MM.1S (cell line): ENCODE measurements around the gene USP10.

Experiments used
- DNase-seq: peaks from one replicate; pipeline ENCODE4 v3.0.0-alpha.2; 2015
- H2AFZ ChIP-seq: fragments of 300-600 bp; sonication (generic); 2 replicates; pipeline ENCODE4 v1.6.0; 2016; ENCODE audit warnings: antibody characterized with exemption, low read length
- H3F3A ChIP-seq: fragments of 300-600 bp; sonication (generic); 2 replicates; pipeline ENCODE4 v1.6.1; 2016; ENCODE audit warnings: mild to moderate bottlenecking, antibody characterized with exemption, low read length, moderate library complexity, mixed read lengths; ENCODE audit not compliant: insufficient read depth
- H3K27ac ChIP-seq: fragments of 300-600 bp; sonication (generic); 2 replicates; pipeline ENCODE4 v1.5.1; 2016; ENCODE audit warnings: mild to moderate bottlenecking, low read length
- H3K27me3 ChIP-seq: fragments of 300-600 bp; sonication (generic); replicated peaks from 2 replicates; pipeline ENCODE4 v1.6.0; 2016; ENCODE audit warnings: low read length; ENCODE audit not compliant: insufficient read depth
- H3K36me3 ChIP-seq: fragments of 300-600 bp; sonication (generic); replicated peaks from 2 replicates; pipeline ENCODE4 v1.6.1; 2016; ENCODE audit warnings: mild to moderate bottlenecking, low read length, mixed read lengths; ENCODE audit not compliant: insufficient read depth
- H3K4me1 ChIP-seq: fragments of 300-600 bp; sonication (generic); 2 replicates; pipeline ENCODE4 v1.6.1; 2016; ENCODE audit warnings: low read length, mixed read lengths
- H3K4me2 ChIP-seq: fragments of 300-600 bp; sonication (generic); 2 replicates; pipeline ENCODE4 v1.6.0; 2016; ENCODE audit warnings: low read depth, low read length
- H3K4me3 ChIP-seq: fragments of 300-600 bp; sonication (generic); 2 replicates; pipeline ENCODE4 v1.5.1; 2016; ENCODE audit warnings: low read length, mixed read lengths
- H3K79me2 ChIP-seq: fragments of 300-600 bp; sonication (generic); 2 replicates; pipeline ENCODE4 v1.6.1; 2016; ENCODE audit warnings: mixed run types, low read length, mixed read lengths
- H3K9ac ChIP-seq: fragments of 300-600 bp; sonication (generic); 2 replicates; pipeline ENCODE4 v1.6.1; 2016; ENCODE audit warnings: low read length, mixed read lengths
- H3K9me2 ChIP-seq: fragments of 300-600 bp; sonication (generic); replicated peaks from 2 replicates; pipeline ENCODE4 v1.6.1; 2016; ENCODE audit warnings: mild to moderate bottlenecking, low read length, mixed read lengths; ENCODE audit not compliant: insufficient read depth
- H3K9me3 ChIP-seq: fragments of 300-600 bp; sonication (generic); replicated peaks from 2 replicates; pipeline ENCODE4 v1.6.1; 2016; ENCODE audit warnings: mild to moderate bottlenecking, low read length, mixed read lengths; ENCODE audit not compliant: insufficient read depth
- H4K20me1 ChIP-seq: fragments of 300-600 bp; sonication (generic); 2 replicates; pipeline ENCODE4 v1.6.1; 2016; ENCODE audit warnings: mild to moderate bottlenecking, low read length, moderate library complexity, mixed read lengths; ENCODE audit not compliant: insufficient read depth
- EZH2 ChIP-seq: fragments of 300-600 bp; sonication (generic); optimal IDR thresholded peaks from 2 replicates; pipeline ENCODE3; 2017; ENCODE audit warnings: low read depth, mild to moderate bottlenecking, antibody characterized with exemption, low read length, mixed read lengths
- EZH2phosphoT487 ChIP-seq: fragments of 300-600 bp; sonication (generic); IDR thresholded peaks from 2 replicates; pipeline ENCODE4 v1.6.1; 2018; ENCODE audit warnings: antibody characterized with exemption, low read length
- TF ChIP-seq, protein P1 (sequence below): fragments of 300-600 bp; sonication (generic); IDR thresholded peaks from 2 replicates; pipeline ENCODE4 v1.5.1; 2016; ENCODE audit warnings: antibody characterized with exemption, low read length, mixed read lengths

USP10 gene

GRCh38 chr16:84764970-84765369 lies 65.2 kb downstream of the USP10 start:
- Histone ChIP-seq H3F3A (no peaks in the 10 kb centered on the region), H3K4me1 (no peaks in the 10 kb centered on the region), H3K9me2 (no peaks in the 10 kb centered on the region), H3K9me3 (no peaks in the 10 kb centered on the region), H2AFZ (no peak overlapping the region), H3K79me2 (no peaks in the 10 kb centered on the region), H3K36me3 (no peaks in the 10 kb centered on the region), H3K27ac (no peak overlapping the region), H3K4me2 (no peak overlapping the region), H3K27me3 (no peaks in the 10 kb centered on the region), H3K9ac (no peak overlapping the region), H4K20me1 (no peaks in the 10 kb centered on the region), H3K4me3 (no peak overlapping the region)
- no peak for TF ChIP-seq EZH2
- TF ChIP-seq, protein P1, sequence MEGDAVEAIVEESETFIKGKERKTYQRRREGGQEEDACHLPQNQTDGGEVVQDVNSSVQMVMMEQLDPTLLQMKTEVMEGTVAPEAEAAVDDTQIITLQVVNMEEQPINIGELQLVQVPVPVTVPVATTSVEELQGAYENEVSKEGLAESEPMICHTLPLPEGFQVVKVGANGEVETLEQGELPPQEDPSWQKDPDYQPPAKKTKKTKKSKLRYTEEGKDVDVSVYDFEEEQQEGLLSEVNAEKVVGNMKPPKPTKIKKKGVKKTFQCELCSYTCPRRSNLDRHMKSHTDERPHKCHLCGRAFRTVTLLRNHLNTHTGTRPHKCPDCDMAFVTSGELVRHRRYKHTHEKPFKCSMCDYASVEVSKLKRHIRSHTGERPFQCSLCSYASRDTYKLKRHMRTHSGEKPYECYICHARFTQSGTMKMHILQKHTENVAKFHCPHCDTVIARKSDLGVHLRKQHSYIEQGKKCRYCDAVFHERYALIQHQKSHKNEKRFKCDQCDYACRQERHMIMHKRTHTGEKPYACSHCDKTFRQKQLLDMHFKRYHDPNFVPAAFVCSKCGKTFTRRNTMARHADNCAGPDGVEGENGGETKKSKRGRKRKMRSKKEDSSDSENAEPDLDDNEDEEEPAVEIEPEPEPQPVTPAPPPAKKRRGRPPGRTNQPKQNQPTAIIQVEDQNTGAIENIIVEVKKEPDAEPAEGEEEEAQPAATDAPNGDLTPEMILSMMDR = no peak
- TF ChIP-seq EZH2phosphoT487 = no peak
- DNase-seq = no peak

DNA sequence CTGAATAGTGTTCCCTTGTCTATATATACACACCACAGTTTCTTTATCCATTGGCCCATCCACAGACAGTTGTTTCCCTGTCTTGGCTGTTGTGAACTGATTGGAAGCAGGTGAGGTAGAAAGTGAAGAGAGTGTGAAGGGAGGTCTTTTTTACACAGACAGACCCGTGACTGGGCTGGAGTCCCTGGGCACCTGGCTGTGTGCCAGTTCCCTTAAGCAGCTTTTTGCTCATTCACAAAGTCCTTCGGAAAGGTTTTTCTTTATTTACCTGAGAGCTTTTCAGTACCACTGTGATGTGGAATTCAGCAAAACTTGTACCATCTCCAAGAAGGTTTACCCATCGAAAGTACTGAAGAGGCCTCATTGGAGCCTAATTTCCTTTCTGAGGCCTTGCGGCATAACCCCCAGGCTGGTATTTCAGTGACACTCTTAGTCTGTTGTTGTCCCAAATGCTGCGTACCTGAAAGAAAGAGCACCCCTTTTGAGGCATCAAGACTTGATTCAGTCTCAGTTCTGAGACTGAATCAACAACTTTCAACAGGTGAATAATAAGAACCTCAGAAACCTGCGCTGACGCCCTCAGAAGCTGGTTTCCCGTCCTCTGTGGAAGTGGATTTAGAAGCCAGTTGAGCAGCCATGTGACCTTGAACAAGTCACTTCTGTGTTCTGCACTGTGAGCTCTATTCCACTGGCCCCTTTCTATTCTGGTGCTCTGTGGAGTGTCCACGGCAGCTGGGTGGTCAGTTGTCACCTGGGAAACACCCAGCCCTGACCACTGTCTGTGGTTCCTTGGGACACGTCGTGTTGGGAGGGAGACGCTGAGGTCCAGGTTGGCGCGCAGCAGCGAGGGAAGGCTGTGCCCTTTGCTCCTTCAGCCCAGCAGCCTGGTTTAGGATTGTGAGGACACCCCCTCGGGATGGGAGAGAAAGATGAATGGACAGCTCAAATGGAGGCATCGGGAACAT lies 66.1 kb downstream of the USP10 start:
- H3K9me3 ChIP-seq = no peaks in the 10 kb centered on the region
- H2AFZ ChIP-seq = no peak overlapping the region
- no peak overlapping the region for H3K4me2 ChIP-seq
- no peak overlapping the region for H3K9ac ChIP-seq
- no peak overlapping the region for H3K4me3 ChIP-seq
- H3K27me3 ChIP-seq = no peaks in the 10 kb centered on the region
- H3K9me2 ChIP-seq = no peaks in the 10 kb centered on the region
- H3K4me1 ChIP-seq = no peaks in the 10 kb centered on the region
- H3K79me2 ChIP-seq = no peaks in the 10 kb centered on the region
- DNase-seq = no peak
- H3K27ac ChIP-seq = no peak overlapping the region
- H4K20me1 ChIP-seq = no peaks in the 10 kb centered on the region
- no peaks in the 10 kb centered on the region for H3F3A ChIP-seq
- no peaks in the 10 kb centered on the region for H3K36me3 ChIP-seq
- TF ChIP-seq EZH2phosphoT487 = no peak
- TF ChIP-seq, protein P1 = no peak
- TF ChIP-seq EZH2 = no peak

DNA sequence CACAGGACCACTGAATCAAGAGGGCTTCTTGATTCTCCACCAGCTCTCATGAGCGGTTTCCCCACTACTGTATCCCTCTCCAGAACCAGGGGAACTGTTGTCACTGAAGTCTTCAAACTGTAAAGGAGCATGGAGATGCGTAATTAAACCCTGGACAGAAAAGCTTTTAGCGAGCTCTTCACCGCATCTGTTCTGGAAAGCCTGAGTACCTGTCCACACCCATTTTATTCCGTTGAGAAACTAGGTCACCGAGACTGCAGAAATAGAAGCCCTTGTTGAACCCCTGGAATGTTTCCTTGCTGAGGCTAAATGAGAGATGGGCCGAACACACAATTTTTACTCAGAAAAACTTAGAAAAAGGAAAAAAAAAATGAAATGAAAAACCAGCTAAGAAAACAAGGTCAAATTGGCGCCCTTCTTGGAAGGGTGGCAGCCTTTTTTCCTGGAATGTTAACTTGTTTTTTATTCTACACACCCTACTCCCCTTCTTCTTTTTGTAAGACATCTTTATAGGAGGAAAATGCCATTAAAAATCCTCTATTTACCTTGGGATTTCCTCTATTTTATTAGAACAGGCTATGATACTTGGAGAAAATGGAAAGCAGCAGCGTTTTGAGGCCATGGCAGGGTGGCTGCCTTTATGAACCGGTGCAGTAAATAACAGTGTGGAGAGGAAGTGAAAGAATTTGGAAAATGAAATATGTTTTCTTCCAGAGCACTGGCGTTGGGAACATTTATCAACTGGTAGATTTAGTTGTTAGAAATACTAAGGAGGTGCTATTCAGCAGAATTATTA lies 67.4 kb downstream of the USP10 start:
- Histone ChIP-seq H3K9me3 (no peaks in the 10 kb centered on the region), H3K4me3 (no peak overlapping the region), H3K4me2 (no peak overlapping the region), H3K9me2 (no peaks in the 10 kb centered on the region), H3K9ac (no peak overlapping the region), H4K20me1 (no peaks in the 10 kb centered on the region), H3K4me1 (no peaks in the 10 kb centered on the region), H3F3A (no peaks in the 10 kb centered on the region), H3K36me3 (no peaks in the 10 kb centered on the region), H3K27ac (no peak overlapping the region), H3K27me3 (no peaks in the 10 kb centered on the region), H3K79me2 (no peaks in the 10 kb centered on the region), H2AFZ (no peak overlapping the region)
- TF ChIP-seq, protein P1 = no peak
- TF ChIP-seq EZH2 (no peak), EZH2phosphoT487 (no peak)
- DNase-seq = no peak
